T-helper 2 cell (primary cell): Measurements from ENCODE around the gene CALML4.
"Not testable (repeated sequence)": the region's sequence is repeated elsewhere in the genome, so short reads cannot be mapped to it uniquely, and the experiment has no call there.

Source experiments
- DNase-seq, 5 experiments: peaks; one replicate each; pipeline versions ENCODE4 v3.0.0 to v3.0.0-alpha.2; 2012 to 2022

Gene CALML4

GRCh38 chr15:68207176-68207935 lies 2.2 kb upstream of the CALML4 start:
- no peak for DNase-seq

DNA sequence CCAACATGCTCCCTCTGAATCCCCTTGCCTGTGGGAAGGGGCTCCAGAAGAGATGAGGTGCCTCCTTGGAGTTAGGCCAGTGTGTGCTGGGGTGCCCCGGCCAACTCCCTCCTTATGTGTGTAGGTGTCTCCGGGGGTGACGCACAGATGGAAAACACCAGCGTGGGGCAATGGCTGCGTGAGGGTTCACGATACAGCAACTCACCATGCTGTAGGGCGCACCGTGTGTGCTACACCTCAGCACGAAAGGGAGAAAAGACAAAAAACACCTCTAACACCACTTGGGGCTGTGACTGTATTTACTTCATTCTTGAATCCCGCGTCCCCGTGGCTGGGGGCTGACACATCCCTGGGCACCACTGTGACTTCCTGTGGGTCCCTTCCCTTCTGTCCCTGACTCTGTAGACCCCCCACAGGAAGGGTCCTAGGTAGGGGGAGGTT lies 1.6 kb upstream of the CALML4 start:
- DNase-seq, result no peak

DNA sequence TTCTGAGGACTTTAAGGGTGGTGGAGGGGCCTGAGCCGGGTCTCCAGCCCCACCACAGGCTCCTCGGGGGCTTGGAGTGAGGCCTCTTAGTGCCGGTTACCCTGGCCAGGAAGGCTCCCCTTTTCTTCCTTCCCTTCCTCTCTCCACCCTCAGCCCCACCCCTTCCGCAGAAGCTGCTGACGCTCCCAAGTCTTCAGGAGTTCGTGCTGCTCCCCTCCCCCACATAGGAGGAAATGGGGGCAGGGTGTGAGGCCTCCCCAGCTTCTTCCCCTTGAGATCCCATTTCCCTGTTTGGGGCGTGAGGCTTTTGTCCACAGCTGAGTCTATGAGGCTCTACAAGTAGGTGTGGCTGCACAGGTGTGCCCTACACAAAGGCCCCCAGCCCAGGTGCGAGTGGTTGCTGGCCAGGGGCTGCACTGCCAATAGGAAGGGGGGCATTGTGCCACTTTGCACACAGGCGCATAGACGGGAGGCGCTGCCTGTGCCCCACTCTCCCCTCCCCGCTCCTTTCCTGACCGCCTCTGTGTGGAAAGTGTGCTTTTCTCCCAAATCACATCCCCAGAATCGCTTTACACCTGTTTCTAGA lies 915 bp upstream of the CALML4 start:
- no peak for DNase-seq

DNA sequence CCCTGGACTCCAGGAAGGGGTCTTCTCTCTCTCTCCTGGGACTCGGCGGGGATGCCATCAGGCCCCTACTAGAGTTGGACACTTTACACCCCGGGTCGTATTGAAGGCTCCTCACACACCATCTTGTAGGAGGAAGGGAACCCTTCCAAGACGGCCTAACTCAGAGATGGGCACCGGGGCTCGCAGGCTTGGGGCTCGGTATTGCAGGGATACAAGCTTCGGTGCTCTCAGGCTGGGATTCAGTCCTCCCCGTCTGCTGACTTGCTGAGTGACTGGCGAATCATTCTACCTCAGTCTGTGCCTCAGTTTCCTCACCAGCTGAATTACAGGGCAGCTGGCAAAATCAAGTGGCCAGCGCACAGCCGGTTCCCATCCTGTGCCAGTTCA lies 419 bp upstream of the CALML4 start:
- DNase-seq, result no peak

- no peak for DNase-seq
Observed at GRCh38 chr15:68204361-68204760, 771 bp downstream of the CALML4 start.

DNA sequence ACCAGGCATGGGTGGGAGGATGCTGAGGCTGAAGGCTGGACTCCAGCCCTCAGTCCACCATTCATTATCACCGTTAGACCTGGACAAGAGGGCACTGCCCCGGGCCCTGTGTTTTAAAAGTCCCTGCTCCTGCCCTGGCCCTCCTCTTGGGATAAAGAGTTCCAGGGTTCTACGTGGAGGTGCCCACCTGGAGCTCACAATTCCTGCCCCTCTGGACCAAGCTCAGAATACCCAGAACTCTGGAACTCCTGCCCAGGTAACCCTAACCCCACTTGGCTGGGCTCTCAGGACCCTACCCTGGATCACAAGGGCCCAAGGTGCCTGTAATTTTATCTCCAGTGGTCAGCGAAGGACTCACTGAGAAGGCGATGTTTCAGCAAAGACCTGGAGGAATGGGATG lies 1.2 kb downstream of the CALML4 start:
- DNase-seq, result no peak

GRCh38 chr15:68203486-68203885 lies 1.6 kb downstream of the CALML4 start:
- no peak for DNase-seq

DNA sequence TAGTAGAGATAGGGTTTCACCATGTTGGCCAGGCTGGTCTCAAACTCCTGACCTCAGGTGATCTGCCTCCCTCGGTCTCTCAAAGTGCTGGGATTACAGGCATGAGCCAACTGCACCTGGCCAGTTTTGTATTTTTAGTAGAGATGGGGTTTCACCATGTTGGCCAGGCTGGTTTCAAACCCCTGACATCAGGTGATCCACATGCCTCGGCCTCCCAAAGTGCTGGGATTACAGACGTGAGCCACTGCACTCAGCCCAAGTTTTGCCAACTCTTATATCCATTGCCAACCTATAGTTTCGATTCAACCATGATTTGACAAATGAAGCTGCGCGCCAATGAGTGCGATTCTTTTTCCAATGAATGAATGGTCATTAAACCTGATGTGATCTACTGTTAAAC lies 2.1 kb downstream of the CALML4 start:
- not testable (repeated sequence) for DNase-seq

- no peak for DNase-seq
Observed at GRCh38 chr15:68201879-68202261, 3.3 kb downstream of the CALML4 start.

DNA sequence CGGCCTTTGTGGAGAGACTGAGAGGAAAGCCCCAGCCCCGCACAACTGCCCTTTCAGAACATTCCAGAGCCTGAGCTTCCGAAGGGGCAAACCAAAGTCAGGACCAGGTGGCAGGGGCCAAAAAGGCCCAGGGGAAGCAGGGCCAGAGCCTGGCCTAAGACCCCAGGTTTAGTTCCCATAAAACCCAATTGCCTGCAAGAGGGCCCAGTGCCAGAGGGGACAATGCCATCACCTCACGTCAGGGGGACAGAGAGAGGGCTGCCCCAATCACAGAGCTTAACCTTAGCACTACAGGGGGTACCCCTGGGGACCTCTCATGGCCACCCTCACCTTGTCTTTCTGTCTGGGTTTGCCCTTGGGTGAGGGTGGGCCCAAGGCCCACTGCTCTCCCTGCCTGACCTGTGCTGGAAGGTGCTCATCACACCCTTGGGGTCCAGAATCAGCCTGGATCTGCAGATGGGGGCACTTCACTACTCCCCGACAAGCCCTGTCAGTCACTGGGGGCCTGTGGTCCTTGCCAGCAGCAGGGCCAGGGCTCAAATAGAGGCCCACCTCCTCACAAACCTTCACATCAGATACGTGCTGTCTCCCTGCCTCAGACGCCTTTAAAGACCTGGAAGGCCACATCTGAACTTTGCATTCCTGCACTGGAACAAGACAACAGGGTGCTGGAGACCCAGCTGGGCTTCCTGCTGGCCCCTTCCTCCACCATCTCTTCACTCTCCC lies 3.8 kb downstream of the CALML4 start:
- no peak for DNase-seq

DNA sequence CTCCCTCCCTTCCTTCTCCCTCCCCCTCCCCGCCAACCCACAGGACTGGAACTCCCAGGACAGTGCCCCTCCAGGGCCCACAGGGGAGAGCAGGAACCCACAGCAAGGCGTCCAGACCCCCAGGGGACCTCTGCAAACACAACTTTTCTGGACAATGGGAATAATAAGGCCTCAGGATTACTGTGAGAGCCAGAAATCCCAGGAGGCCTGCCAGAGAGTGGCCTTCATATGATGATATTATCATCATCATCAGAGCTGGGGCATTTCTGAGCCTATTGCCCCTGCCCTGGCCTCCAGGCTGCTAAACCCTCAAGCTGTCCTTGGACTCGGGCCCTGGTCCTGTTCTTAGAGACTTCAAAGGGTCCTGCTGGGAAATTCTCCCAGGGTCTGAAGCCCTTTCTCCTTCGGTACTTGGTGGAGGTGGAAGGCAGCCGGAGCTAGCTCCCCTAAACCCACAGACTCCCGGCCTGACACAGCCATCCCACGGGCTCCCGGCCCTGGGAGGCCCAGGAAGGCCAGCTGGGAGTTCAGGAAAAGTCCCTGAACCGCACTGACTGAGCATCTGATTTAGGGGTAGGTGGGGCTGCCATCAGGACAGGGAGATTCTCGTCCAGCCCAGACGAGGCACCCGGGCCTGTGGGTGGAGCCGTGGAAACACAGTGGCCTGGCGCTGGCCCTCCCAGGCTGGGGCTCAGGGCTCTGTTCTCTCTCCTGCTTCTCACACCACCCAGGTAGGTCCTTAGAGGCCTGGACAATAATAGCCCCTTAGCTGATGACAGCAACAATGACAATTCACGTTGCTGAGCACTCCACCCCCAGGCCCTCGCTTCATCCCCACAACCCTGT lies 4.9 kb downstream of the CALML4 start:
- DNase-seq, result no peak

DNA sequence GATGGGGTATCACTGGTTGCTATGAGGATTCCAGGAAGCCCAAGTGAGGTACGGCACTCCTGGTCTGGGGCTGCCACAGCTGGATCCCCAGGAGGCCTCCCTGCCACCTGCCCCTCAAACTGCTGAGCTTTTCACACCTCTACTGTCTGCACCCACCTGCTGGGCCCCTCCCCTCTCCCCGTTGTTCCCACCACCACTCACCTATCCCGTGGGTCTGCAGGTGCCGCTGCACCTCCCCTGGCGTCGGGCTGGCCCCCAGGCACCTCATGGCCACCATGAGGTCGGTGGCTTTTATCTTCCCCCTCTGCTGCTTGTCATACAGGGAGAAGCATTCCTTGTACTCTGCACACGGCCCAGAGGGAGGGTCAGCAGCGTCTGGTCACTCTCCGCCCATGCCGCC lies 5.8 kb downstream of the CALML4 start:
- no peak for DNase-seq

DNA sequence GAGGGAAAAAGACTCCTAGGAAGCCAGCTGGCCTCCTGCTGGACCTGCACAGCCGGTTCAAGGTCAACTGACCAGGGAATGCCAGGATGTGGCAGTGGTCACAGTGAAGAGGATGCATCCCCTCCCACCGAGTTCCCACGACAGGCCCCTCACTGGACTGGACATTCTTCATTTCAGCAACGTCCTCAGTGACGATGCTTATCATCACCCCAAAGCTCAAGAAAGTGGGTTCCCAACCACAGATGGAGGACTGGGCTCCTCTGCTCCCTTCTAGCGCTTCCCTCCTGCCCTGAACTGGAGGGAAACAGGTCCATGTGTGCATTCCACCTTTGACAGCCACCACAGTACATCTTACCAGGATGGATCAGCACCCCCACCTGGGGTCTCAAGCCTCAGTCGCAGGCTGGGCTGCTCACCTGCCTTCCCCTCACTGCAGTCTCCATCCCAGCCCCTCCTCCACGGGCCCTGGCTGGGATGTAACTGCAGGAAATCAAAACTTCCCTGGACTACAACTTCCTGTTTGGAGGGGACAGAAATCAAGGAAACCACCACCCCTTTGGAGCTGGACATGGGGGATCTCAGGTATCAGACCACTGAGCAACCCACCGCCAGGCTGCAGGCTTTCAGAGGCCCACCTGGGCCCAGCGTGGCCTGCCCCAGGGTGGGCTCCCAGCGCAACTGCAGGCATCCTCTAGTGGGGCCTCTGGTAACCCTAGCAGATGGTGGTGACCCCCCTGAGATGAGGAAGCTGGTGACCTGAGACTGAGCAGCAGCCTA lies 7.3 kb downstream of the CALML4 start:
- DNase-seq, result no peak

DNA sequence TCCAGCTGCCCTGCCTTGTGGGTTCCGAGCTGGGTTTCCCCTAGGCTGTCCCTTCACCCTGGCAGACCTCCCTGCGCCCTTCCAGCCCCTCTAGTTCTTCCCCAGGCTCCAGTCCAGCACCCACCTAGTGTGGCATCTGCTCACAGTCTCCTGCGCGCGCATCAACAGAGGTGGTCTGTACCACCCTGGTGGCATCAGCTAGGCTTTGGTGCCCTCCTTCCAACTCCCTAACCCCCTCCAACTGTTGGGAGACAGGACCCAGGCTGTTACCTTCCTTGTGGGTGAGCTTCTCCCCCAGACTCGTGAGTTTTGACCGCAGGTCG lies 8.0 kb downstream of the CALML4 start:
- no peak for DNase-seq

DNA sequence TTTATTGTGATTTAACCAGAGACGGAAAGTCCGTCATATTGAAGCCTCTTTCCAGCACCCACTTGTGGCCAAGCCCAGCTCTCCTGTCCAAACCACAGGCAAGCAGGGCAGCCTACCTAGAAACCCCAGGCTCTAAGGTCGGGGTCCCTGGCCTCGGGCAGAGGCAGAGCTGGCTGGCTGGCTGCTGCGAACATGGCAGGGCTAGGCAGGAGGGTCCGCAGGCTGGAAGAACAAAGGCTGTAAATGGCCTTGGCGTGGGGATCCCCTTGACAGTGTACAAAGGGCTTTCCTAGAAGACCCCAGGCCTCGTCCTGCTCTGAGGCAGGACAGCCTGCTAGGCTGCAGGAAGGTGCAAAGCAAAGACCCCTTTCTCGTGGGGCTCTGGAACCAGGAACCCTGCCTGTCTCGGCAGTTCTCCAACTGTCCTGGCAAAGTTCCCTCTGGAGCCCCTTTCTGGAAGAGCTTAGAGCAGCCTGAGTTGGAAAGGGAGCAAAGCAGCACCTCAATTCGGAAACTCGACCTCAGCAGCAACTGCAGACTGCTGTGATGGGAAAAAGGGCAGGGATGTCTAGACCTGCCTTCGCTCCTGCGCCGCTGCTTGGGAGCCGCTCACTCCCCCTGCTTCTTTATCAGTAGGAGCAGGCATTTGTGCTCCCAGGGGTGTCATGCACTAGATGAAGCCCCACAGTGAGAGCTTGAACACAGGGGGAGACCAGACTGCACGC lies 8.5 kb downstream of the CALML4 start:
- DNase-seq, result no peak

DNA sequence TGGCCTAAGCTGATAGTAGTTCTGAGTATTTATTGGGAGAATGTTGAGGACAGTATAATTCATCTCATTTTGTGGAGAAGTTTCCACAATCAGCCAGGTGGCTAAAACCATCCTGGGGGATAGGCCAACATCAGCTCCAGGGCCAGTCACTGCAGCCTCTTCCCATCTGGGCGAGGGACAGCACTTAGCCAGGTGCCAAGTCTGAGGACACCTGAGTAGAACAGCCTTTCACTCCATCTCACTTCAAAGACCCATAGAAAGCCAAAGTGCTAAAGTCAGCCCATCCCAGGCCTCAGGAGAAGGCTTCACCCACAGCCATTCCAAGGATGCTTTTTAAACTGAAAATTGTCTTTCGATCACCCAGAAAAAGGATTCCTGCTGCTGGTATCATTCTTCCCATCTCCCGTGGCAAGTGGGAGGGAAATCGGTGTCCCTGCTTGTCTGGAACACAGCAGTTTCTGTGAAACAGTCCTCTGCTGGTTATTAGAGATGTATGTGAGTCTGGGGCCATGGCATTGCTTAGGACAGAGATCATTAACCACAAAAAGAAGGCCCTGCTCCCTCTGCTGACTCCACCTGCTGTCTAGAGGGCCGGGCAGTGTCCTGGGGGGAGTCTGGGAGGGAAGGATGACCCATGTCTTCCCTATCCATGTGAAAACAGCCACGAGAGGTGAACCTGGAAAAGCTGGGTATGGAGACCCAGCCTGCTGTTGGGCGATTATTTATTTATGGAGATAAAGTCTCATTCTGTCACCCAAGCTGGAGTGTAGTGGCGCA lies 9.6 kb downstream of the CALML4 start:
- DNase-seq, result no peak

DNA sequence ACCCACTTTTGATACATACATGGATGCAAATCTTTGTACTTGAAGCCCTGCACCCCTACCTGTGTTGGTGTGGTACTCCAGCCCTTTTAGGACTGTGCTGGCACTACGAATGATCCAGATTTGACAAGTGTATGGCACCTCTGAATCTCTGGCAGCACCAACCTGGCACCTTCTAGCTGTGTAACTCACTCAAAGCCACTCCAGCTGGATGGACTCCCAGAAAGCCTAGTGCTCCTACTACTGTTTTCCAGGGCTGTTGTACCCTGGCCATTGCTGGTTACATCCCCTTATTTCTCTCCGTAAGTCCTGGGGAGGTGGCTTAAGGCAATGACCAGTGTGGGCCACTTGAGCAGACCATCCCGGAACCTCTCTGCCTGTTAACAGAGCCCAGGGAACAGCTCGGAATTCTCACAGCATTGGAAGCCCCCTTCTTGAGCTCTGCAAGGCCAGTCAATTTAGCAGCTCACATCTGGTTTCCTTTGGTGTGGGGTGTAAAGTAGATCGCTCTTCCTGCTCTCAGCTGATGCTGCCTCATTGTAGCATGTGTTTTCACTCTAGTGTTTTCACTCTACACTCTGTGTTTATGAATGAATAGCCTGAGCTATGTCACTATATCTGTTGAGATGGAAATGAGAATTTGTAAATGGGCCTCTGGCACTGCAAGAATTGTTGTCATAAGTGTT lies 12.2 kb downstream of the CALML4 start:
- DNase-seq, result no peak

- DNase-seq, result no peak
Observed at GRCh38 chr15:68192117-68192516, 13.0 kb downstream of the CALML4 start.

- no peak for DNase-seq
Observed at GRCh38 chr15:68191555-68191954, 13.6 kb downstream of the CALML4 start.

GRCh38 chr15:68190048-68190447 lies 15.1 kb downstream of the CALML4 start:
- no peak for DNase-seq
